Measurements from ENCODE around the gene DCTN2. TPM values are rescaled to one million over a fixed set of nuclear protein-coding genes. Genes with fewer than 3 reads are reported as not detected.
"Not testable (repeated sequence)": the region's sequence is repeated elsewhere in the genome, so short reads cannot be mapped to it uniquely, and the experiment has no call there.

The DCTN2 gene
- total and polyA plus RNA-seq, 5 experiments from 2014 or later = 60.6 to 70.5 (median 67.8) TPM

DNA sequence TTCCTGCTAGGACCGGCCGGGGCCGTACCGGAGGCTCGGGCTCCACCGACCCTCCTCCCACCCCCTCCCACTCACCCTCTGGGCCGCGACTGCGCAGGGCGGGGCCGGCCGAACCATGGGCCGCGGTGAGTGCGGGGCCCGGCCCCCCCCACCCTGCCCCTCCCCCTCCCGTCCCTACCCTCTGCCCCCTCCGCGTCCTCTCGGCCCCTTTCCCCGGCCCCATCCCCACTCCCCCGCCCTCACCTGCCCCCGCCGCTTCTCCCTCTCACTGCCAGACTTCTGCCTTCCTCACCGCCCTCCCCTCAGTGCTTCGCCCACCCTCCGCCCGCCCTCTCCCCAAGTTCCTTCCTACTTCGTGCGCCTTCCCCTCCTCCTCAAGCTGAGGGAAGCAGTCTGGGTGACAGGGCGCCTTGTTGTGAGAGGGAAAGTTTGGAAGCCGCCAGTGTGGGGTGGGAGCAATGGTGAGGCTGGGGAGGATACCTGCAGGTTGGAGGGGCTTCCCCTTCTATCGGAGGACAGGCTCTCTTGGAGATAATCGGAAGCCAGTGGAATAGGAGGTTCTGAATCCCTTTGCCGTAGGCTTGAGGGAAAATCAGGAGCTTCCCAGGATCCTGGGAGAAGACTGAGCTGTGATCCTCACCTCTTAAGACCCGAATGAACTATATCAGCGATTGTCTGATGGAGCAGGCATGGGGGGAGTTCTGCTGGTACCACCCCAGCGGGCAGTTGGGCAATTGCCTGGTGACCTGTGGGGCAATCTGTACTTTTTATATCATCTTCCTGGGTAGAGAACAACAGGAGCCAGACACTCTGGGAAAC lies 23.9 kb downstream of the DCTN2 start:
- H3K36me3 Mint-ChIP-seq = peaks cover 0 to 32% (median 4%) of the 10 kb centered on the region in 3 donors
- ATAC-seq (no peak), DNase-seq (peak in 4 of 10 donors; percentile 12 to 64 (median 42))
- H3K27ac Mint-ChIP-seq = peak overlapping the region; percentile 39 to 99 (median 92)
- POLR2A ChIA-PET = interaction anchor here (1.2 to 2.0 kb wide), 10 partner anchors 9 to 68 kb away, joined by 3 to 10 read pairs (median 4); partner anchors contain the start of genes ARHGAP9 and PIP4K2C
- peaks cover 39 to 82% (median 59%) of the 10 kb centered on the region in 4 donors for H3K4me1 Mint-ChIP-seq
- peak overlapping the region; percentile 89 to 97 (median 92) for H3K4me3 Mint-ChIP-seq
- peaks cover 0 to 2% (median 0%) of the 10 kb centered on the region in 5 donors for H3K27me3 Mint-ChIP-seq
- no peaks in the 10 kb centered on the region for H3K9me3 Mint-ChIP-seq

DNA sequence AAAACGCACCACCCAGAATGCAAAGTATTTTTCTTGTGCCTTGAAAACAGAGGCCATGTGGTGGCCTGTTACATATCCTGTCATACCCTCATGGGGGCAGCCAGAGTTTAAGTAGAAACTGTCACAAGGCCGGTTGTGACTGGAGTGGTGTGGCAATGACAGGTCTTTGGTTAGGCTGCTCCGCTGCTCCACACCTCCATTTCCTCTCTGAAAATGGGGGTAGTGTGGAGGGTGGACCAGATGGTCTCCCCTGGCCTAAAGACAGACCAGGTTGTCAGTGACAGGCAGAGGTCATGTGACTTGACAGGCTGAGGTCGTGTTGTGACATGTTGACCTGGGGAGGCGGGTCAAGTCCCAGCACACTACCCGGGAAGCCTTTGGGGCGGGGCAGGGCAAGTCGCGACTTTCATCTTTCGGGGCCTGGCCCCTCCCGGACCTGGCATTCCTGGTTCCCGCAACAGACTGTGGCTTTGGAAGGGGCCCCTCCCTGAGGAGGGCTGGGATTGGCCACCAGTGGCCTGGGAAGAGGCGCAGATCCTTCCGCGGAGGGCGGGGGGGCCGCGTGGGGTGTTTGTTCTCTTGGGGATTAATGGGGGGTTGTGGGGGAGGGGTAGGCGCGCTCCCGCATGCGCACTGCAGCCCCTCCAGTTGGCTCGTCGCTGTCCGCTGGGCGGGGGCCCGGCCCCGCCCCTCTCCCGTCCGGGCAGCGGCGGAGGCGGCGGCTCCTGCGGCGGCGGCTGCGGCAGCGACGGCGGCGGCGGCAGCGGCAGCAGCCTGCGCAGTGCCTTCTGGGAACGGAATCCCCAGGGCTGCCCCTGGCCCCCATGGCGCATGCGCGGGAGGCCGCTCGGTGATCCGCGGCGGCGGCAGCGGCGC lies 24.7 kb downstream of the DCTN2 start, which contains the start of gene MBD6:
TSS of gene MBD6 (plus strand) at position 814 of the 876 bp plus-strand sequence. CDS start 1,480 bp downstream, outside the sequence.
- Mint-ChIP-seq H3K27me3 (peaks cover 0 to 2% (median 0%) of the 10 kb centered on the region in 5 donors), H3K4me1 (peaks cover 42 to 83% (median 65%) of the 10 kb centered on the region in 4 donors), H3K9me3 (no peaks in the 10 kb centered on the region), H3K36me3 (peaks cover 2 to 34% (median 4%) of the 10 kb centered on the region in 3 donors), H3K4me3 (peak within 1 kb of the TSS; percentile 95 to 99 (median 97)), H3K27ac (peak within 1 kb of the TSS; percentile 99 to 100 (median 100))
- ATAC-seq (peak; percentile 41 to 54), DNase-seq (peak; percentile 83 to 95 (median 90))
- POLR2A ChIA-PET = interaction anchor here (1.2 to 8.6 kb wide), 3 partner anchors 10 to 44 kb away, joined by 3 to 135 read pairs (median 10); partner anchors contain the start of gene ARHGAP9

DNA sequence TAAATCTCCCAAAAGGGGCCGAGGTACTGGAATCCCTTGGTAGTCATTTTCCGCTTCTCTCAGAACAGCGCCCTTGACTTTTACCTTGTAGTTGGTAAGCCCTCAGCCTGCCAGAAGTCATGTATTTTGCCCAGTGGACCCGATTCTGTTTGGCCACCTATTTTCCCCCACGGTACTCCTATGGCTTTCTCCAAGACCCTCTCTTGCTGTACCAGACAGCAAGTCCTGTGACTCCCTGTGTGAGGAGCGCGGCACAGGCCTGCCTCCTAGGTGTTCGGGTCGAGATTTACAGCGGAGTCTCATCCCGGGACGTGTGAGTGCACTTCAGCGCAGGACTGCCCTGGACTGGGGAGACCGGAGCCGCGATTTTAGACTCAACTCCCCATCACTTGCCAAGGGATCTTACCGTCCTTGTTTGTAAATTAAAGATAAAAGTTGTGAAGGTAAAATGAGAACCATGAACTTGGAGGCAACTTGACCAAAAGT lies 25.4 kb downstream of the DCTN2 start:
- ATAC-seq = no peak
- Mint-ChIP-seq H3K4me3 (peak overlapping the region; percentile 92 to 99 (median 97)), H3K4me1 (peaks cover 42 to 79% (median 65%) of the 10 kb centered on the region in 4 donors), H3K9me3 (no peaks in the 10 kb centered on the region), H3K27ac (peak overlapping the region; percentile 99 to 100 (median 100)), H3K27me3 (peaks cover 0 to 2% (median 0%) of the 10 kb centered on the region in 5 donors), H3K36me3 (peaks cover 4 to 36% (median 6%) of the 10 kb centered on the region in 3 donors)
- peak in 3 of 10 donors; percentile 17 to 38 (median 20) for DNase-seq
- POLR2A ChIA-PET = interaction anchor here (1.3 to 8.6 kb wide), 5 partner anchors 25 to 62 kb away, joined by 4 to 135 read pairs (median 12); partner anchors contain the start of genes ARHGAP9, DCTN2, GLI1 and MARS1

DNA sequence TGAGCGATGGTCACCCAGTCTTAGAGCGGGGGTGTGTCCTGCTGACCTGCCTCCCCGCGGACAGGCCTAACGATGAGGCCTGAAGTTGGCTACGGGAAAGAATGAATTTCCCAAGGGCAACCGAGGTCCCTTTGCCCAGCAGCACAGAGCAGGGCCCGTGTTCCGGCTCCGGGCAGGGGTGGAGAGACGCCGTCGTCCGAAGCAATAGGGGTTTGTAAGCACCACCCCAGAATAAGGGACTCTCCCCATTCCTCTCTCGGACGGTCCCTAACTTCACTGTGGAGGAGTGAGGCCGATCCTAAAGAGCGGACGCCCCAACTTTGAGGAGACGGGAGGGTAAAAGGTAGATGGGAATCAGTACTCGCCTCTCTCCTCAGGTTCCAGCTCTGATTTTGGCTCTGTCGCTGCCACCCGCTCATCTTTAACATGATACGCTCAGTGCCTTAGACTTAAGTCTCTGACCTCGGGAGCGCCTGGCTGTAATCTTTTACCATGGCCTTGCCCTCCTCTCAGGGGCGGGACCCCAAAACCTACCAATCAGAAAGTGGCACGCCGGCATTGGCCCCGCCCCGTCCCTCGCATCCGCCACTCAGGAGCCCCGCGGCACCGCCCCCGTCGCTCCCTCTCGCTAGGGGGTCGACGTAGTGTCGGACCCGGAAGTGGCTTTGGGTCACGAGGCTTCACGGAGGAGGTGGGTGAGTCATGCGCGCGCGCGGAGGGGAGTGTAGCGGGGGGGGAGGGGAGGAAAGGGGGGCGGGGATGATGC lies 26.8 kb downstream of the DCTN2 start, which contains the start of gene DDIT3:
TSS of gene DDIT3 (minus strand) at position 462 of the 766 bp plus-strand sequence. CDS start 3,108 bp downstream, outside the sequence.
- Mint-ChIP-seq H3K27me3 (peaks cover 0 to 2% (median 0%) of the 10 kb centered on the region in 5 donors), H3K27ac (peak within 1 kb of the TSS; percentile 99 to 100 (median 100)), H3K9me3 (no peaks in the 10 kb centered on the region), H3K4me3 (peak within 1 kb of the TSS; percentile 95 to 99 (median 98)), H3K36me3 (peaks cover 4 to 46% (median 13%) of the 10 kb centered on the region in 3 donors), H3K4me1 (peaks cover 40 to 67% (median 62%) of the 10 kb centered on the region in 4 donors)
- peak; percentile 98 to 100 (median 100) for DNase-seq
- POLR2A ChIA-PET = interaction anchor here (0.6 to 8.6 kb wide), 27 partner anchors 9 to 408 kb away, joined by 3 to 135 read pairs (median 4); partner anchors contain the start of genes ARHGAP9, CTDSP2, DCTN2 and GLI1
- ATAC-seq = peak; percentile 70 to 79

DNA sequence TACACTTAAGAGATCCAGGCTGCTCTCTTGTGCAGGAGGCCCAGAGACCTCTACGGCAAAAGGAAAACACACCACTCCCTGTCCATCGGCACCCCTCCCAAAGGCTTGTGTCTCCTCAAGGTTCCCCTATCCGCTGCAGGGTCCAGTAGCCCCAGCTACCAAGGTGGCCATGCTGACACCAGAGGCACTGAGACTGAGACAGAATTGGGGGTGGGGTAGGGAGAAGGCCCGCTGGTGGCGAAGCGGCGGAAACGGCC lies 27.3 kb downstream of the DCTN2 start:
- peaks cover 0 to 2% (median 0%) of the 10 kb centered on the region in 5 donors for H3K27me3 Mint-ChIP-seq
- DNase-seq (peak in 6 of 10 donors; percentile 17 to 33 (median 27)), ATAC-seq (no peak)
- POLR2A ChIA-PET = interaction anchor here (0.9 to 8.6 kb wide), 19 partner anchors 9 to 326 kb away, joined by 3 to 135 read pairs (median 4); partner anchors contain the start of genes ARHGAP9, DCTN2, GLI1 and MARS1
- H3K4me3 Mint-ChIP-seq = peak overlapping the region; percentile 95 to 99 (median 98)
- H3K9me3 Mint-ChIP-seq = no peaks in the 10 kb centered on the region
- H3K4me1 Mint-ChIP-seq = peaks cover 38 to 63% (median 59%) of the 10 kb centered on the region in 4 donors
- H3K36me3 Mint-ChIP-seq = peaks cover 4 to 48% (median 15%) of the 10 kb centered on the region in 3 donors
- peak overlapping the region; percentile 98 to 100 (median 99) for H3K27ac Mint-ChIP-seq

DNA sequence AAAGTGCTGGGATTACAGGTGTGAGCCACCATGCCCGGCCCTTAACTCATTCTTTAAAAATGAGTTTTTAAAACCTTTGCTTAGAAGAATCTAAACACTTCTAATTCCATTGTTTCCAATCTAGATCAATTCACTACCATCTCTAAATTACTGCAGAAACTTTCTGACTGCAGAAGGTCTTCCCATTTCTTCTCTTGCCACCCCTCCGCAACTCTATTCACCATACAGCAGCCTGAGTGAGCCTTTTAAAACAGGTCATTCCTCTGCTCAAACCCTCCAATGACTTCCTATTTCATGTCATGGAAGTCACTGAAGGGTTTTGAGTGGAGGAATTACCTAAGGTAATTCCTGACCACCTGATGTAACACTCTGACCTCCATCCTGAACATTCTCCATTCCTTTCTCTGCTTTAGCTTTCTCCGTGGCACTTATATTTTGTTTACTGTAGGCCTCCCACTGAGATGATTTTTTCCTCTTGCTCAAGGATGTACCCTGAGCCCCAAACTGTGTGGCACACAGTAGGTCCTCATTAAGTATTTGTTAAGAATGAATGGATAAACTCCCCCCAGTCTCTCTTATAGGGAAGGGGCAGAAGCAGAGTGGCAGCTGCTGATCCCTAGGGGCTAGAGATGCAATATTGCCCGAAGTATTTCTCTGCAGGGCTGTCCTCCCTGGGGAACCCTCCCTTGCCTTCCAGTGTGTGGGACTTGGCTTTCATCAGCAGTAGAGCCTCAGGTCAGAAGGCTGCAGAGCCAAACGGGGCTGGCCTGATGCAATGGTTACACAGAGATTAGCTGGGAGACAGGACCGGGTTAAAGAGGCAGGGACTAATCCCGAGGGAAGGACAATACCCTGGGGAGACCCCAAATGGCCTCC lies 27.8 kb downstream of the DCTN2 start:
- no peaks in the 10 kb centered on the region for H3K9me3 Mint-ChIP-seq
- H3K4me3 Mint-ChIP-seq = peak overlapping the region; percentile 95 to 99 (median 98)
- peak overlapping the region; percentile 98 to 100 (median 99) for H3K27ac Mint-ChIP-seq
- H3K36me3 Mint-ChIP-seq = peaks cover 4 to 54% (median 19%) of the 10 kb centered on the region in 3 donors
- POLR2A ChIA-PET = interaction anchor here (1.1 to 8.6 kb wide), 14 partner anchors 9 to 72 kb away, joined by 3 to 135 read pairs (median 8); partner anchors contain the start of genes ARHGAP9, DCTN2, GLI1 and MARS1
- H3K4me1 Mint-ChIP-seq = peaks cover 33 to 57% (median 53%) of the 10 kb centered on the region in 4 donors
- no peak for ATAC-seq
- peaks cover 0 to 2% (median 0%) of the 10 kb centered on the region in 5 donors for H3K27me3 Mint-ChIP-seq
- peak in 2 of 10 donors; percentile 13 to 19 for DNase-seq

DNA sequence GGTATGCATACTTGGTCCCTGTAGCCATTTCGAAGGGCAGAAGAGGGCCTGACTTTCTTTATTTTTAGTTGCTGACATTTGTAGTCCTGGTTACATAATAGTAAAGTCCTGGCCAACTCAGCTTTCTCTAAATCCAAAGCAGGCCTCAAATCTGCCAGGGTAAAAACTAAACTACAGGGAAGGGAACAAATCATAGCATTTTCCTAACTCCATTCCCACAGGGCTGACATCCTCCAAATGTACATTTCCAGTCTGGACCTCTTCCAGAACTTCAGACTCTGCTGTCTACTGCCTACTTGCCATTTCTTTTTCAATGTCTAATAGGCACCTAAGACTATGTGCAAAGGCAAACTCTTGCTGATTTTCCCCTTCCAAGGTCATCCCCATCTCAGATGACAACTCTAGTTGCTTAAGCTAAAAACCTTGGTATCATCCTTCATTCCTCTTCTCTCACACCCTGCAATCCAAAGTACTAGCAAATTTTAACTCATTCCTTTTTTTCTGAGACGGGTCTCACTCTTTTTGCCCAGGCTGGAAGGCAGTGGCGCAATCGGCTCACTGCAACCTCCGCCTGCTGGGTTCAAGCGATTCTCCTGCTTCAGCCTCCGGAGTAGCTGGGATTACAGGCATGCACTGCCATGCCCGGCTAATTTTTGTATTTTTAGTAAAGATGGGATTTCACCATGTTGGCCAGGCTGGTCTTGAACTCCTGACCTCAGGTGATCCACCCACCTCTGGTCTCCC lies 28.6 kb downstream of the DCTN2 start:
- ATAC-seq (no peak), DNase-seq (no peak)
- no peaks in the 10 kb centered on the region for H3K9me3 Mint-ChIP-seq
- POLR2A ChIA-PET = interaction anchor here (0.6 to 8.6 kb wide), 6 partner anchors 8 to 179 kb away, joined by 3 to 135 read pairs (median 9); partner anchors contain the start of genes ARHGAP9 and GLI1
- H3K4me3 Mint-ChIP-seq = peak overlapping the region; percentile 75 to 99 (median 98)
- H3K27ac Mint-ChIP-seq = peak overlapping the region; percentile 98 to 100 (median 99)
- peaks cover 0 to 2% (median 0%) of the 10 kb centered on the region in 5 donors for H3K27me3 Mint-ChIP-seq
- peaks cover 4 to 62% (median 19%) of the 10 kb centered on the region in 3 donors for H3K36me3 Mint-ChIP-seq
- H3K4me1 Mint-ChIP-seq = peaks cover 29 to 49% (median 45%) of the 10 kb centered on the region in 4 donors

DNA sequence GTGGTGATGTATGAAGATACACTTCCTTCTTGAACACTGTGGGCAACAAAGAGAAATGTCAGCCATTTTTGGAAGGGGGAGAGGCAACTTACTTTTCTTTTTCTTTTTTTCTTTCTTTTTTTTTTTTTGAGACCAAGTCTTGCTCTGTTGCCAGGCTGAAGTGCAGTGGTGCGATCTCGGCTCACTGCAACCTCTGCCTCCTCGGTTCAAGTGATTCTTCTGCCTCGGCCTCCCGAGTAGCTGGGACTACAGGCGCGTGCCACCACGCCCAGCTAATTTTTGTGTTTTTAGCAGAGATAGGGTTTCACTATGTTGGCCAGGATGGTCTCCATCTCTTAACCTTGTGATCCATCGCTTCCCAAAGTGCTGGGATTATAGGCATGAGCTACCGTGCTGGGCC lies 29.3 kb downstream of the DCTN2 start:
- H3K27me3 Mint-ChIP-seq, H3K9me3 Mint-ChIP-seq, ATAC-seq, DNase-seq: not testable (repeated sequence)
- Mint-ChIP-seq H3K4me3 (peak overlapping the region in 4 of 10 donors; percentile 29 to 97 (median 52)), H3K27ac (peak overlapping the region in 9 of 10 donors; percentile 53 to 100 (median 77)), H3K4me1 (peaks cover 26 to 46% (median 43%) of the 10 kb centered on the region in 4 donors), H3K36me3 (peaks cover 4 to 68% (median 23%) of the 10 kb centered on the region in 3 donors)
- POLR2A ChIA-PET = interaction anchor here (0.5 to 8.6 kb wide), 5 partner anchors 13 to 185 kb away, joined by 3 to 135 read pairs (median 11); partner anchors contain the start of genes ARHGAP9 and GLI1

DNA sequence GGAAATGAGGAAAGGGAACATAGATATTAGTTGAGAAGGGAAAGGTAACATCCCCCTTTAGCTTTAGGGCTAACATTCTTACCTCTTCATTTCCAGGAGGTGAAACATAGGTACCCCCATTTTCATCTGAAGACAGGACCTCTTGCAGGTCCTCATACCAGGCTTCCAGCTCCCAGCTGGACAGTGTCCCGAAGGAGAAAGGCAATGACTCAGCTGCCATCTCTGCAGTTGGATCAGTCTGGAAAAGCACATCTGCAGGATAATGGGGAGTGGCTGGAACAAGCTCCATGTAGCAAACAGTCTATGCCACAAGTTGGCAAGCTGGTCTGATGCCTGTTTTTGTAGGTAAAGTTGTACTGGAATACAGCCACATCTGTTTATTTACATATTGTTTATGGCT lies 29.8 kb downstream of the DCTN2 start:
- peak overlapping the region in 2 of 10 donors; percentile 10 to 65 for H3K4me3 Mint-ChIP-seq
- peak overlapping the region in 9 of 10 donors; percentile 4 to 100 (median 73) for H3K27ac Mint-ChIP-seq
- peaks cover 4 to 73% (median 27%) of the 10 kb centered on the region in 3 donors for H3K36me3 Mint-ChIP-seq
- H3K9me3 Mint-ChIP-seq = no peaks in the 10 kb centered on the region
- DNase-seq (no peak), ATAC-seq (no peak)
- POLR2A ChIA-PET = interaction anchor here (0.5 to 8.6 kb wide), 2 partner anchors 39 to 185 kb away, joined by 11 to 135 read pairs; partner anchors contain the start of gene ARHGAP9
- H3K27me3 Mint-ChIP-seq = peaks cover 0 to 2% (median 0%) of the 10 kb centered on the region in 5 donors
- H3K4me1 Mint-ChIP-seq = peaks cover 27 to 50% (median 42%) of the 10 kb centered on the region in 4 donors

Measured in naive thymus-derived CD8-positive, alpha-beta T cell (primary cell).